Karpas-422 (cell line): ENCODE results near the gene AMHR2. TPM values are rescaled to one million over a fixed set of nuclear protein-coding genes. Genes with fewer than 3 reads are reported as not detected.

ENCODE experiments used
- DNase-seq: peaks from one replicate; pipeline ENCODE4 v3.0.0-alpha.2; 2015
- H2AFZ ChIP-seq: fragments of 200-600 bp; sonication (generic); 2 replicates; pipeline ENCODE4 v1.6.1; 2014; ENCODE audit warnings: antibody characterized with exemption, low read length, mixed read lengths
- H3K27ac ChIP-seq: fragments of 200-600 bp; sonication (generic); 2 replicates; pipeline ENCODE4 v1.5.1; 2014; ENCODE audit warnings: mild to moderate bottlenecking, low read length, moderate library complexity
- H3K27me3 ChIP-seq: fragments of 200-600 bp; sonication (generic); 2 replicates; pipeline ENCODE4 v1.6.1; 2014; ENCODE audit warnings: low read length, mixed read lengths
- H3K36me3 ChIP-seq: fragments of 200-600 bp; sonication (generic); 2 replicates; pipeline ENCODE4 v1.6.1; 2014; ENCODE audit warnings: low read length, mixed read lengths; ENCODE audit not compliant: insufficient read depth
- H3K4me1 ChIP-seq: fragments of 200-600 bp; sonication (generic); 2 replicates; pipeline ENCODE4 v1.6.1; 2014; ENCODE audit warnings: mild to moderate bottlenecking, low read length, mixed read lengths
- H3K4me2 ChIP-seq: fragments of 200-600 bp; sonication (generic); 2 replicates; pipeline ENCODE4 v1.6.1; 2014; ENCODE audit warnings: low read length, low read depth, mild to moderate bottlenecking; ENCODE audit not compliant: poor library complexity, severe bottlenecking
- H3K4me3 ChIP-seq: fragments of 200-600 bp; sonication (generic); 2 replicates; pipeline ENCODE4 v1.5.1; 2014; ENCODE audit warnings: mild to moderate bottlenecking, antibody characterized with exemption, low read length, mixed read lengths
- H3K79me2 ChIP-seq: fragments of 200-600 bp; sonication (generic); 2 replicates; pipeline ENCODE4 v1.6.1; 2014; ENCODE audit warnings: mild to moderate bottlenecking, low read length, mixed read lengths
- H3K9ac ChIP-seq: fragments of 200-600 bp; sonication (generic); 2 replicates; pipeline ENCODE4 v1.6.0; 2014; ENCODE audit warnings: low read length
- H3K9me2 ChIP-seq: fragments of 200-600 bp; sonication (generic), shearing (Covaris generic); replicated peaks from 2 replicates; pipeline ENCODE4 v1.6.0; 2014; ENCODE audit warnings: mild to moderate bottlenecking, low read length, moderate library complexity; ENCODE audit not compliant: insufficient read depth
- H3K9me3 ChIP-seq: fragments of 300-700, 200-600 bp; sonication (generic); 2 replicates; pipeline ENCODE4 v1.6.1; 2014; ENCODE audit warnings: low read length, mixed read lengths
- H4K20me1 ChIP-seq: fragments of 200-600 bp; sonication (generic); 2 replicates; pipeline ENCODE4 v1.6.1; 2014; ENCODE audit warnings: mild to moderate bottlenecking, antibody characterized with exemption, low read length, low read depth; ENCODE audit not compliant: insufficient read depth
- total RNA-seq: library from RNA; depleted of rRNA; stranded (reverse); fragments of >200 nt; shearing (Covaris generic); gene quantifications from 2 replicates; pipeline ENCODE4 v1.2.3, GENCODE V29; 2014; ENCODE audit warnings: low replicate concordance; rRNA removed

AMHR2 gene
- total RNA-seq, 1 experiment from 2014 or later, result not detected

GRCh38 chr12:53474077-53474476, 50.4 kb downstream of the AMHR2 start:
- peaks cover 38% of the 10 kb centered on the region for H3K79me2 ChIP-seq

GRCh38 chr12:53474819-53475218, 51.2 kb downstream of the AMHR2 start:
- peaks cover 38% of the 10 kb centered on the region for H3K79me2 ChIP-seq
- no peaks in the 10 kb centered on the region for H3K4me1 ChIP-seq
- no peak overlapping the region for H3K9ac ChIP-seq

More at GRCh38 chr12:53474077-53474476, 50.4 kb downstream of the AMHR2 start:
- Histone ChIP-seq H3K9me2 (no peaks in the 10 kb centered on the region), H3K27me3 (no peaks in the 10 kb centered on the region), H3K36me3 (peaks cover 74% of the 10 kb centered on the region), H3K4me3 (no peak overlapping the region), H2AFZ (no peak overlapping the region), H4K20me1 (peaks cover 33% of the 10 kb centered on the region), H3K9me3 (no peaks in the 10 kb centered on the region), H3K27ac (no peak overlapping the region), H3K4me2 (no peak overlapping the region), H3K4me1 (no peaks in the 10 kb centered on the region), H3K9ac (no peak overlapping the region)
- no peak for DNase-seq

GRCh38 chr12:53476769-53477209, 53.1 kb downstream of the AMHR2 start:
- H4K20me1 ChIP-seq, result peaks cover 34% of the 10 kb centered on the region
- H3K4me1 ChIP-seq, result no peaks in the 10 kb centered on the region
- no peak overlapping the region for H3K4me2 ChIP-seq
- no peak overlapping the region for H3K27ac ChIP-seq
- H3K9me2 ChIP-seq, result no peaks in the 10 kb centered on the region
- no peaks in the 10 kb centered on the region for H3K27me3 ChIP-seq
- peak; percentile 71 for DNase-seq
- H3K79me2 ChIP-seq, result peaks cover 33% of the 10 kb centered on the region
- H3K9ac ChIP-seq, result no peak overlapping the region
- no peak overlapping the region for H3K4me3 ChIP-seq
- no peaks in the 10 kb centered on the region for H3K9me3 ChIP-seq
- H2AFZ ChIP-seq, result no peak overlapping the region
- peaks cover 84% of the 10 kb centered on the region for H3K36me3 ChIP-seq

More at GRCh38 chr12:53474819-53475218, 51.2 kb downstream of the AMHR2 start:
- H3K36me3 ChIP-seq, result peaks cover 77% of the 10 kb centered on the region
- H3K27ac ChIP-seq, result no peak overlapping the region
- H4K20me1 ChIP-seq, result peaks cover 35% of the 10 kb centered on the region
- no peak overlapping the region for H3K4me2 ChIP-seq
- DNase-seq, result no peak
- H2AFZ ChIP-seq, result no peak overlapping the region
- no peaks in the 10 kb centered on the region for H3K9me2 ChIP-seq
- H3K27me3 ChIP-seq, result no peaks in the 10 kb centered on the region
- H3K9me3 ChIP-seq, result no peaks in the 10 kb centered on the region
- no peak overlapping the region for H3K4me3 ChIP-seq

- peaks cover 72% of the 10 kb centered on the region for H3K36me3 ChIP-seq
- H3K9ac ChIP-seq, result no peak overlapping the region
- no peak for DNase-seq
- H3K9me2 ChIP-seq, result no peaks in the 10 kb centered on the region
- H3K79me2 ChIP-seq, result peaks cover 21% of the 10 kb centered on the region
- no peaks in the 10 kb centered on the region for H3K9me3 ChIP-seq
- H3K27me3 ChIP-seq, result no peaks in the 10 kb centered on the region
- no peak overlapping the region for H3K4me2 ChIP-seq
- no peak overlapping the region for H2AFZ ChIP-seq
- H3K4me3 ChIP-seq, result no peak overlapping the region
- H3K27ac ChIP-seq, result no peak overlapping the region
- H4K20me1 ChIP-seq, result peaks cover 31% of the 10 kb centered on the region
- no peaks in the 10 kb centered on the region for H3K4me1 ChIP-seq
Observed at GRCh38 chr12:53478865-53479264, 55.2 kb downstream of the AMHR2 start.

- peaks cover 68% of the 10 kb centered on the region for H3K36me3 ChIP-seq
- no peaks in the 10 kb centered on the region for H3K9me2 ChIP-seq
- no peak overlapping the region for H2AFZ ChIP-seq
- no peaks in the 10 kb centered on the region for H3K27me3 ChIP-seq
- peaks cover 17% of the 10 kb centered on the region for H3K79me2 ChIP-seq
- no peak for DNase-seq
- H3K9ac ChIP-seq, result no peak overlapping the region
- H3K27ac ChIP-seq, result no peak overlapping the region
- peaks cover 27% of the 10 kb centered on the region for H4K20me1 ChIP-seq
- H3K4me2 ChIP-seq, result no peak overlapping the region
- H3K9me3 ChIP-seq, result no peaks in the 10 kb centered on the region
- H3K4me1 ChIP-seq, result no peaks in the 10 kb centered on the region
- no peak overlapping the region for H3K4me3 ChIP-seq
Observed at GRCh38 chr12:53479331-53479730, 55.7 kb downstream of the AMHR2 start.

- H2AFZ ChIP-seq, result no peak overlapping the region
- H3K27me3 ChIP-seq, result no peaks in the 10 kb centered on the region
- peaks cover 8% of the 10 kb centered on the region for H3K79me2 ChIP-seq
- H3K9me3 ChIP-seq, result no peaks in the 10 kb centered on the region
- DNase-seq, result no peak
- H3K9me2 ChIP-seq, result no peaks in the 10 kb centered on the region
- peaks cover 17% of the 10 kb centered on the region; the same call in 1 of the 2 replicates for H4K20me1 ChIP-seq
- H3K36me3 ChIP-seq, result peaks cover 54% of the 10 kb centered on the region; the same call in 1 of the 2 replicates
- no peak overlapping the region for H3K4me3 ChIP-seq
- H3K9ac ChIP-seq, result no peak overlapping the region
- H3K4me2 ChIP-seq, result no peak overlapping the region
- no peak overlapping the region for H3K27ac ChIP-seq
- no peaks in the 10 kb centered on the region for H3K4me1 ChIP-seq
Observed at GRCh38 chr12:53480491-53481442, 57.1 kb downstream of the AMHR2 start.

Other genes with a start within 250 kb of the AMHR2 start
- 24.0 and 30.6 TPM in 2 replicates for gene ZNF740, start 243.1 kb upstream of the AMHR2 start, total RNA-seq
- 13.1 and 19.2 TPM in 2 replicates for gene CSAD, start 242.9 kb upstream of the AMHR2 start, total RNA-seq
- gene ITGB7, start 216.6 kb upstream of the AMHR2 start, total RNA-seq, result 124 and 159 TPM in 2 replicates
- 1.7 and 6.5 TPM in 2 replicates for gene RARG, start 191.6 kb upstream of the AMHR2 start, total RNA-seq
- gene ESPL1, start 155.6 kb upstream of the AMHR2 start, total RNA-seq, result 9.4 and 22.8 TPM in 2 replicates
- 387 and 492 TPM in 2 replicates for gene PFDN5, start 128.3 kb upstream of the AMHR2 start, total RNA-seq
- 67.1 and 85.5 TPM in 2 replicates for gene MYG1, start 124.2 kb upstream of the AMHR2 start, total RNA-seq
- gene AAAS, start 102.2 kb upstream of the AMHR2 start, total RNA-seq, result 37.3 and 63.6 TPM in 2 replicates
- not detected in 2 replicates for gene SP7, start 87.5 kb upstream of the AMHR2 start, total RNA-seq
- 29.9 and 36.5 TPM in 2 replicates for gene SP1, start 43.7 kb upstream of the AMHR2 start, total RNA-seq
- 112 and 139 TPM in 2 replicates for gene PRR13, start 17.9 kb downstream of the AMHR2 start, total RNA-seq
- 340 and 447 TPM in 2 replicates for gene PCBP2, start 28.2 kb downstream of the AMHR2 start, total RNA-seq
- gene MAP3K12, start 75.6 kb downstream of the AMHR2 start, total RNA-seq, result 21.9 and 24.8 TPM in 2 replicates
- 37.0 and 65.7 TPM in 2 replicates for gene TARBP2, start 77.4 kb downstream of the AMHR2 start, total RNA-seq
- 1.0 TPM in 1 of 2 replicates, not detected in the other for gene NPFF, start 83.6 kb downstream of the AMHR2 start, total RNA-seq
- 14.8 and 28.9 TPM in 2 replicates for gene ATF7, start 202.5 kb downstream of the AMHR2 start, total RNA-seq